AG04449 (cell line): ENCODE measurements around the gene KCNH8.

Experiments
- CTCF ChIA-PET: fragments of 350-600 bp; formaldehyde crosslinking; extraction: SDS; loops from one replicate; lab custom pipeline; 2021; ENCODE audit warnings: antibody characterized with exemption; lab: Yijun Ruan, JAX
- POLR2A ChIA-PET: fragments of 400-600, 350-600 bp; formaldehyde crosslinking; extraction: SDS; loops from one replicate; lab custom pipeline; 2020; ENCODE audit warnings: antibody characterized with exemption, inconsistent platforms; lab: Yijun Ruan, JAX
- DNase-seq: peaks from one replicate; pipeline ENCODE4 v3.0.0-alpha.2; 2010; ENCODE audit warnings: low read depth, low spot score
- H3K4me3 ChIP-seq: 2 replicates; pipeline ENCODE4 v1.5.1; 2011; ENCODE audit warnings: low read depth, mild to moderate bottlenecking, control low read depth, low read length
- TF ChIP-seq, protein P1 (sequence below): IDR thresholded peaks from one replicate; pipeline ENCODE4 v1.5.1; 2011; ENCODE audit warnings: mild to moderate bottlenecking, moderate library complexity, low read length, control low read depth, inconsistent platforms; ENCODE audit not compliant: insufficient read depth; ENCODE audit errors: missing control alignments

KCNH8 gene

DNA sequence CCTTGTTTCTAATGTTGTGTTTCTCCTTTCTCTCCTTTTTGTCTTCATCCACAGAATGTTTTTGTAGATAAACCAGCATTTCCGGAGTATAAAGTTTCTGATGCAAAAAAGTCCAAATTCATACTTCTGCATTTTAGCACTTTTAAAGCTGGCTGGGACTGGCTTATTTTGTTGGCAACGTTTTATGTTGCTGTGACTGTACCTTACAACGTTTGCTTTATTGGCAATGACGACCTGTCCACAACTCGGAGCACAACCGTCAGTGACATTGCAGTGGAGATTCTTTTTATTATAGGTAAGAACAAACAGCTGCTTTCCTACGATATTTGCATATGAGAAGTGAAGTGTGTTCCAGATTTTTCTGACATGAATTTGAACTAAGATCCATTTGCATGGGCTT, 199.4 kb downstream of the KCNH8 start:
- ChIA-PET CTCF (interaction anchor here (2.9 kb wide), 1 partner anchor 519 kb away, joined by 17 read pairs; no protein-coding TSS in a partner anchor), POLR2A (no interaction called here)

DNA sequence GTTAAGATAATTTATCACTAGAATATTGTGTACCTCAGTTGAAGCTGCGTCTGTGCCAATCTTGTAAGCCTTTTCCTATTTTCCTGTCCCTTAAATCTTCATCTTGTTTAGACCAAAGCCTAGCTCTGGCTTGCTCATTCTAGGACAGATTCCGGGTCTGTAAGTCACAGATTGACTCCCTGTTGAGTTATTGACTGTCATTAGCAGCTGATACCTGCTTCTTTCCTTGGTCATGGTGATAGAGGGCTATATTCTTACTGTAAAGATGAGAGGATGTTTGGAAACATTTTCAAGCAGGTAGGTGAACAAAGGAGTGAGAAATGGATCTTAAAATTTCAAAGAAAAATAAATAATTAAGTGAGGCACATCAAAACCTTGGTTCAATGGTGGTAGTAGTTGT, 200.2 kb downstream of the KCNH8 start:
- ChIA-PET POLR2A (no interaction called here), CTCF (interaction anchor here (1.4 to 2.9 kb wide), 2 partner anchors 518 to 550 kb away, joined by 4 to 17 read pairs; no protein-coding TSS in a partner anchor)
- DNase-seq = no peak
- no peak overlapping the region for H3K4me3 ChIP-seq
- TF ChIP-seq, protein P1, sequence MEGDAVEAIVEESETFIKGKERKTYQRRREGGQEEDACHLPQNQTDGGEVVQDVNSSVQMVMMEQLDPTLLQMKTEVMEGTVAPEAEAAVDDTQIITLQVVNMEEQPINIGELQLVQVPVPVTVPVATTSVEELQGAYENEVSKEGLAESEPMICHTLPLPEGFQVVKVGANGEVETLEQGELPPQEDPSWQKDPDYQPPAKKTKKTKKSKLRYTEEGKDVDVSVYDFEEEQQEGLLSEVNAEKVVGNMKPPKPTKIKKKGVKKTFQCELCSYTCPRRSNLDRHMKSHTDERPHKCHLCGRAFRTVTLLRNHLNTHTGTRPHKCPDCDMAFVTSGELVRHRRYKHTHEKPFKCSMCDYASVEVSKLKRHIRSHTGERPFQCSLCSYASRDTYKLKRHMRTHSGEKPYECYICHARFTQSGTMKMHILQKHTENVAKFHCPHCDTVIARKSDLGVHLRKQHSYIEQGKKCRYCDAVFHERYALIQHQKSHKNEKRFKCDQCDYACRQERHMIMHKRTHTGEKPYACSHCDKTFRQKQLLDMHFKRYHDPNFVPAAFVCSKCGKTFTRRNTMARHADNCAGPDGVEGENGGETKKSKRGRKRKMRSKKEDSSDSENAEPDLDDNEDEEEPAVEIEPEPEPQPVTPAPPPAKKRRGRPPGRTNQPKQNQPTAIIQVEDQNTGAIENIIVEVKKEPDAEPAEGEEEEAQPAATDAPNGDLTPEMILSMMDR = no peak

More for the DNA sequence above, 199.4 kb downstream of the KCNH8 start:
- DNase-seq = no peak
- H3K4me3 ChIP-seq = no peak overlapping the region
- TF ChIP-seq, protein P1 = no peak

DNA sequence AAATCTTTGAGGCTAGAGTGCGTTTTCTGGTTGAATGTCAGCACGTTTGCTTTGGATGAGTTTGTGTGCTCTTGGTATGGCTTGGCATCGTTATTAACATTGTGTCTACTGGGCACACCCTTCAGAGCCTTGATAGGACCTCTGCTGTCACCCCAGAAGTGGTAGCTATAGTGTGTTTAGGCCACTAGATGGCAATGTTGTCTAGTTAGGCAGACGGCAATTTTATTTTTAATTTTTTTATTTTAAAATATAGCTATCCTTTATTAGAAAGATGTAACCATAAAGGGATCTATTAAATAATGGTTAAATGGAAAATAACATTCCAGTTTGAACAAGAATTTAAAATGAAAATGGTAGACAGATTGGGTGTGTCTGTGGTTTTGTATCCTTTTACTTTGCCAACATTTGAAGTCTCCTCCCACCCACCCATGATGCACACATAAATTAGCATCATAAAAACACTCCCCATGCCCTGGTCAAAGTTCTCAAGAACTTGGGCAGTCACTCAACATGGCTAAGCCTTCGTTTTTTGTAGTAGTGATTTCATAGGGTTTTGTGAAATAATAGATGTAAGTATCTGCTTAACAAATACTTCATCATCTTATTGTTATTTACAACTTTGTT, 200.7 kb downstream of the KCNH8 start:
- CTCF ChIA-PET = interaction anchor here (1.4 to 2.9 kb wide), 2 partner anchors 518 to 550 kb away, joined by 4 to 17 read pairs; no protein-coding TSS in a partner anchor
- POLR2A ChIA-PET = no interaction called here
- no peak overlapping the region for H3K4me3 ChIP-seq
- TF ChIP-seq, protein P1 = no peak
- DNase-seq = no peak

DNA sequence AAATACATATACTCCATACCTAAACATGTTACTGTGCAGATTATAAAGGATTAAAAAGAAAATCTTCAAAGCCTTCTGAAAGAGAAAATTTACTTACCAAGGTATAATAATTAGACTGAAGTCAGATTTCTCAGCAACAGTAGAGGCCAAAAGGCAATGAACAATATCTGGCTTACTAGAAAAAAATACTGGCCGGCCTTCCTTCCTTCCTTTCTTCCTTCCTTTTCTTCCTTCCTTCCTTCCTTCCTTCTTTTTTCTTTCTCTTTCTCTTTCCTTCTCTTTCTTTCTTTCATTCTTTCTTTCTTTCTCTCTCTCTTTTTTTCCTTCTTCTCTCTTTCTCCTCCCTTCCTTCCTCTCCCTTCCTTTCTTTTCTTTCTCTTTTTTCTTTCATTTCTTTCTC, 209.6 kb downstream of the KCNH8 start:
- no peak overlapping the region for H3K4me3 ChIP-seq
- POLR2A ChIA-PET = no interaction called here
- no peak for DNase-seq
- TF ChIP-seq, protein P1 = no peak
- CTCF ChIA-PET = no interaction called here

DNA sequence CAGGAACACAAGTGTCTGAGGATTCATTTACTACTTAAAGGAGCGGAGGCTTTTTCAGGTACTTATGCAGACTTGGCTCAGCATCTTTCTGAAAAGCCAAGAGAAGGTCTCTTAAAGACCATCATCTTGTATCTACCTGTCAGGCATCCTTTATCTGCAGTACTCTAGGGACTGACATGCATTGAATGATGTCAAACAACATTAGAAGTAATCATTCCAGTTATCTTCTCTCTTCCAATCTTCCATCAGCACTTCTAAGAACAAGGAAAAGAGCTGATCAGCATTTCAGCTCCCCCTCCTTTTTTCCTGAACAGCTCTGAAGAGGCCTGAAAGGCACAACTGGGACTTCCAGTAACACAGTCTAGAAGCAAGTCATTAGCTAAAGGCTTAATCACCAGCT, 214.8 kb downstream of the KCNH8 start:
- TF ChIP-seq, protein P1 = no peak
- H3K4me3 ChIP-seq = no peak overlapping the region
- ChIA-PET POLR2A (no interaction called here), CTCF (no interaction called here)
- DNase-seq = no peak

DNA sequence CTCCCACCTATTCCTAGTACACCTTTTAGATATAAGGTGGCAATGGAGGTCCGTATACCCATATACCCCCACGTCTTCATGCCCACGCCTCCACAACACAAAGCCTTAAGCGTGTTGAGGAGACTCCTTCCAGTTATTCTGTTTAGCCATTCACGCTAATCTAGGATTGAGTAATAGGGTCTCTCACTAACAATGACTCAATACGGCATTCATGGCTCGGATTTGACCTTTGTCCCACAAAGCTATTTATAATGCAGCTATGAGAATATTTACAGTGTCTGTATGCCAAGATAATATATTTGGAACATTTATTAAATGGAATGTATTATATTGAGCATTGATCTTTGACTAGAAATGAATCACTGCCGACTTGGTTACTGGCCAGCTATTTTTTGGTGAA, 215.8 kb downstream of the KCNH8 start:
- DNase-seq = no peak
- TF ChIP-seq, protein P1 = no peak
- no peak overlapping the region for H3K4me3 ChIP-seq
- CTCF ChIA-PET = no interaction called here
- POLR2A ChIA-PET = no interaction called here
